NCI-H524 (cell line): Measurements from ENCODE around the gene LTBR.

ENCODE experiments used
- DNase-seq, 2 experiments: peaks; one replicate each; lab custom pipeline; 2025; lab: John Stamatoyannopoulos, UW

The LTBR gene

GRCh38 chr12:6384499-6385436, 806 bp downstream of the LTBR start:
- no peak for DNase-seq

- no peak for DNase-seq
These were observed 2.1 kb downstream of the LTBR start for GRCh38 chr12:6386038-6386437.

- no peak for DNase-seq
These were observed 2.5 kb downstream of the LTBR start for GRCh38 chr12:6386491-6386890.

- DNase-seq, result no peak
These were observed 3.6 kb downstream of the LTBR start for GRCh38 chr12:6387541-6387940.

GRCh38 chr12:6390084-6390799, 6.3 kb downstream of the LTBR start:
- DNase-seq, result no peak

- DNase-seq, result no peak
These were observed 7.1 kb downstream of the LTBR start for GRCh38 chr12:6391013-6391412.

GRCh38 chr12:6392504-6392903, 8.5 kb downstream of the LTBR start:
- DNase-seq, result no peak

- no peak for DNase-seq
These were observed 9.1 kb downstream of the LTBR start for GRCh38 chr12:6393109-6393508.

- no peak for DNase-seq
These were observed 10.4 kb downstream of the LTBR start for GRCh38 chr12:6394398-6394797.

GRCh38 chr12:6396031-6396430, 12.1 kb downstream of the LTBR start:
- no peak for DNase-seq

- DNase-seq, result no peak
These were observed 16.1 kb downstream of the LTBR start for GRCh38 chr12:6399884-6400644.

- DNase-seq, result no peak
These were observed 20.4 kb downstream of the LTBR start for GRCh38 chr12:6404390-6404789.

GRCh38 chr12:6405963-6406362, 22.0 kb downstream of the LTBR start:
- DNase-seq, result no peak

- no peak for DNase-seq
These were observed 23.4 kb downstream of the LTBR start for GRCh38 chr12:6407236-6407954.

- no peak for DNase-seq
These were observed 32.6 kb downstream of the LTBR start for GRCh38 chr12:6416596-6416995.

GRCh38 chr12:6418796-6419195, 34.8 kb downstream of the LTBR start:
- DNase-seq, result no peak

GRCh38 chr12:6420364-6420763, 36.4 kb downstream of the LTBR start:
- no peak for DNase-seq

- DNase-seq, result peak; percentile 64 to 89
These were observed 39.5 kb downstream of the LTBR start for GRCh38 chr12:6423267-6424007.

- DNase-seq, result no peak
These were observed 40.0 kb downstream of the LTBR start for GRCh38 chr12:6424008-6424347.

GRCh38 chr12:6424866-6425265, 40.9 kb downstream of the LTBR start:
- no peak for DNase-seq
